ENCODE measurements around the gene NCKAP5L.

- no peak for TF ChIP-seq CTCF (IDR thresholded peaks at IDR 0.05)
- no peak for TF ChIP-seq POLR2AphosphoS5 (IDR thresholded peaks at IDR 0.05)
These were observed 47.9 kb upstream of the NCKAP5L start for GRCh38 chr12:49876070-49876469.

Data from prostate gland (tissue), 2 donors.